Prostate gland (tissue), 2 donors: ENCODE measurements around the gene IRF2.

Experiments
- CTCF ChIP-seq, 4 experiments: fragments of 200-600 bp in 2 of 4; fragments of 450-650 bp in 2 of 4; sonication (generic) in 2 of 4; IDR thresholded peaks; 1 replicate in 3 of 4; 2 replicates in 1 of 4; pipeline ENCODE4 v1.5.1; 2016 to 2019; ENCODE audit warnings: antibody characterized with exemption in 4 of 4, mild to moderate bottlenecking in 2 of 4, moderate library complexity in 2 of 4
- POLR2A ChIP-seq: fragments of 450-650 bp; IDR thresholded peaks from one replicate; pipeline ENCODE4 v1.6.1; 2016; ENCODE audit warnings: antibody characterized with exemption, mild to moderate bottlenecking

GRCh38 chr4:184363258-184363657, 111.1 kb downstream of the IRF2 start:
- TF ChIP-seq CTCF (IDR thresholded peaks at IDR 0.05) (no peak), POLR2A (no peak)
